A549 (cell line): ENCODE results near the gene ITGAL.

ENCODE experiments used
- POLR2A ChIP-seq: IDR thresholded peaks from 2 replicates; pipeline ENCODE4 v1.6.1; 2012; ENCODE audit warnings: mild to moderate bottlenecking, low read length
- RCOR1 ChIP-seq: fragments of 150-350 bp; IDR thresholded peaks from 2 replicates; pipeline ENCODE4 v1.6.1; 2014; ENCODE audit warnings: antibody characterized with exemption, low read length, low read depth
- TF ChIP-seq, protein P1 (sequence below): IDR thresholded peaks from 2 replicates; pipeline ENCODE4 v1.6.1; 2012; ENCODE audit warnings: low read depth, borderline replicate concordance

DNA sequence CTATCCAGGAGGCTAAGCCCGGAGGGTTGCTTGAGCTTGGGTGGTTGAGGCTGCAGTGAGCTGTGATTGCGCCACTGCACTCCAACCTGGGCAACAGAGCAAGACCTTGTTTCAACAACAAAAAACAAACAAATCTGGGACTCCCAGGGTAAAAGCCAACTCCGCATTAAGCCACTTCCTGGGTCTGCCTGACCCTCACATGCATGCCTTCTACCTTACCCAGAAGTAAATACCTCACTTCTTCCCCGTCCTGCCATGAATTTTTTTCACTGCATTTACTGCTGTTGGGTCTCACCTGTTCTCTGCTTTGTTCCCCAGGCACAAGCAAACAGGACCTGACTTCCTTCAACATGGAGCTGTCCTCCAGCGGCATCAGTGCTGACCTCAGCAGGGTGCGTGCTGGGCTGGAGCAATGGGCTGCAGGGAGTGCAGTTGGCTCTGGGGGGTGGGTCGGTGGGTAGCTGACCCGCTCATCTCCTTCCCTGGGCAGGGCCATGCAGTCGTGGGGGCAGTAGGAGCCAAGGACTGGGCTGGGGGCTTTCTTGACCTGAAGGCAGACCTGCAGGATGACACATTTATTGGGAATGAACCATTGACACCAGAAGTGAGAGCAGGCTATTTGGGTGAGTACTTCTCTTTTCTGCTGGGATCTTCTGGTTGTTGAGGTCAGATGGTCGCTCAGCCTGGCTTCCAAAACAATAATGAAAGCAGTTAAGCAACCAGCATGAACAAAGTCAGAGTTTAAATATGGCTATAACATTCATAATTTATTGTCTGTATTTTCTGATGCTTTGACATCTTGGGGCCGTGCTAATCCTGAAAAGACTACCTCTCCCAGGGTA, 16.4 kb downstream of the ITGAL start:
- TF ChIP-seq, protein P1, sequence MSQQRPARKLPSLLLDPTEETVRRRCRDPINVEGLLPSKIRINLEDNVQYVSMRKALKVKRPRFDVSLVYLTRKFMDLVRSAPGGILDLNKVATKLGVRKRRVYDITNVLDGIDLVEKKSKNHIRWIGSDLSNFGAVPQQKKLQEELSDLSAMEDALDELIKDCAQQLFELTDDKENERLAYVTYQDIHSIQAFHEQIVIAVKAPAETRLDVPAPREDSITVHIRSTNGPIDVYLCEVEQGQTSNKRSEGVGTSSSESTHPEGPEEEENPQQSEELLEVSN = no peak
- TF ChIP-seq RCOR1 (no peak), POLR2A (no peak)
